GM18867 (cell line): ENCODE results near the gene METTL27.
"Not testable (repeated sequence)": the region's sequence is repeated elsewhere in the genome, so short reads cannot be mapped to it uniquely, and the experiment has no call there.

Experiments
- ATAC-seq: cut with Tn5 transposase; IDR thresholded peaks from one replicate; pipeline ENCODE4 v1.9.1; 2021; ENCODE audit warnings: mild to moderate bottlenecking, moderate library complexity; ENCODE audit not compliant: unreplicated experiment

The METTL27 gene

DNA sequence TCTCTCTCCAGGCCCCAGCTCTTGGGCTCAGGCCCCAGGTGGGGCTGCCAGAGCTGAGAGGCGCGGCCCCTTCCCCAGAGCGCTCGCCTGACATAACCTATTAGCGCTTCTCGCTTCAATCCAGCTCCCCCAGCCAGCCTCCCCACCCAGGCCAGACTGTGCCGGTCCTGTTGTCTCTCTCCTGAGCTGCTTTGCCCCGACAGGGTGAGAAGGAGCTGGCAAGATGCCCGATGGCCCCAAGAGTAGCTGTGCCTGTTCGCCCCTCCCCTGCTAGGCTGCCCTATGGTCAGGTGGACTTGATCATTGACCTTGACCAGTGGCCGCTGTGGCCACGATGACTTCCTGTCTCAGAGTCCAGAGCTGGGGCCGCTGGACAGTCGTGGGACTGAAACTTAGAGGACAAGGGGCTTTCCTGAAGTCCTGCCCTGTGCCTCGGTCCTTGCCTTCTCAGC lies 27.8 kb upstream of the METTL27 start:
- ATAC-seq: no peak

GRCh38 chr7:73869011-73869798 lies 26.9 kb upstream of the METTL27 start:
- no peak for ATAC-seq

GRCh38 chr7:73866446-73866767 lies 24.1 kb upstream of the METTL27 start:
- ATAC-seq: no peak

DNA sequence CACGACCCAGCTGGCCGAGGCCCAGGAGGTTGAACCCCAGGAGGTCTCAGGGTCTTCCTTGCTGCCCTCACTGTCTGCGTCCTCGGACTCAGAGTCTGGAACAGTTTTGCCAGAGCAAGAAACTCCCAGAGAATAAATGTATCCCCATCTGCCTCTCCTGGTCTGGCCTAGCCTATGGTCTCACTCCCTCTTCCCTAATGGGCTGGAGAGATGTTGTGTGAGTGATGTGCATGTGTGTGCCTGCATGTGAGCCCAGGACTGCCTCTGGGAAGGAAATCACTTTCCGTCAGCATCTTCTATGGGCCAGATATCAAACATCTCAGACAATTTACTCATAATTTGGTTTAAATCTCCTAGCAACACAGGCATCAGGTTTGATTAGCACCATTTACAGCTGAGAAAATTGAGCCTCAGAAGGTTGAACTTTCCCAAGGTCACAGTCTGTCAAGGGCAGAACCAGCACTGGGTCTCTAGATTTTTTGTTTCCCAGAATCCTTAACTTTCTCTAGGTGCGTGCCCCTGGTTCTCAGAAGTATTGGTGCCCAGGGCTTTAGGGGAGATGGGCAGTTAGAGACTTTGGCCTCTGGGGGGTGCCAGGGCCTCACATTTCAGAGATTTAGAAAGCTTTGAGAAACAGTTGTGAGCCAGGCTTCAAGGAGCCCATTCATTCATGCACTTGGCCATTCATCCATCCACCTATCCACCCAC lies 23.6 kb upstream of the METTL27 start:
- ATAC-seq: no peak

DNA sequence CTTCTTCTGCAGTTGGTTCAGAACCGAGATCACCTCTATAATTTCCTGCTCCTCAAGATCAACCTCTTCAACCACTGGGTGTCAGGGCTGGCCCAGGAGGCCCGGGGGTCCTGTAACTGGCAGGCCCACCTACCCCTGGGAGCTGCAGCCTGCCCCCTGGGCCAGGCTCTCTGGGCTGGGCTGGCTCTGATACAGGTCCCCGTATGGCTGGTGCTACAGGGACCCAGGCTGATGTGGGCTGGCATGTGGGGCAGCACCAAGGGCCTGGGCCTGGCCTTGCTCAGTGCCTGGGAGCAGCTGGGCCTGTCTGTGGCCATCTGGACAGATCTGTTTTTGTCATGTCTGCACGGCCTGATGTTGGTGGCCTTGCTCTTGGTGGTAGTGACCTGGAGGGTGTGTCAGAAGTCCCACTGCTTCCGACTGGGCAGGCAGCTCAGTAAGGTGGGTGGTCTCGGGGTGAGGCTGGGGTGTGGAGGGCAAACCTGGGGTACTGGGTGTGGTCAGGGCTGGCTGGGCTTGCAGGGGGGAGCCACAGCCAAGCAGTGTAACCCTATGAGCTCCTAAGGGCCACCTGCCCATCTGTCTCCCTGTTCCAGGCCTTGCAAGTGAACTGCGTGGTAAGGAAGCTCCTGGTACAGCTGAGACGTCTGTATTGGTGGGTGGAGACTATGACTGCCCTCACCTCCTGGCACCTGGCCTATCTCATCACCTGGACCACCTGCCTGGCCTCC lies 22.8 kb upstream of the METTL27 start:
- ATAC-seq: no peak

DNA sequence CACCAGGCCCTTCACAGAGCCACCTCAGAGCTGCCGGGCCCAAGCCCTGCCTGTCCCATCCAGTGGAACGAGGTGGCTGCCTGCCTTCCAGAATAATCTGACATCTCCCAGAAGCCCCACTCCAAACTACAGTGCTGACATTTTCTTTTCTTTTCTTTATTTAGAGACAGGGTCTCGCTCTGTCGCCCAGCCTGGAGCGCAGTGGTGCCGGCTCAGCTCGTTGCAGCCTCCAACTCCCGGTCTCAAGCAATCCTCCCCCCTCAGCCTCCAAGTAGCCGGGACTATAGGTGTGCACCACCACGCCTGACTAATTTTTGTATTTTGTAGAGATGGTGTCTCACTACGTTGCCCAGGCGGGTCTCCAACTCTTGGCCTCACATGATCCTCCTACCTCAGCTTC lies 19.0 kb upstream of the METTL27 start:
- ATAC-seq: no peak

DNA sequence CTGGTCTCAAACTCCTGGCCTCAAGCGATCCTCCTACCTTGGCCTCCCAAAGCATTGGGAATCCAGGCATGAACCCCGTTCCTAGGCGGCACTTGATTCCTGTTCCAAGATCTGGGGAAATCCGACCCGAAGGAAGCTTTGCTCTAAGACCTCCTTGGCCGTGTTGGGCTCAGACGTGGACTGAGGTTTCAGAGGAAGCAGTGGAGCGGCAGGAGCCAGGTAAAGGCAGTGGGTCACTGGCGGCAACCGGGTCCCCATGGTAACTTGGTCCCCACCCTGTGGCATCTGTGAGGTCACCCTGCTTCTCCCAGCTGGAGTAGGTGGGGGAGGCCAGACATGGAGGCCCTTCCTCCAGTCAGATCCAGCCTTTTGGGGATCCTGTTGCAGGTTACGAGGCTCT lies 18.5 kb upstream of the METTL27 start, which contains the start of gene TMEM270:
Gene TMEM270, plus strand, starts transcription at position 301 of the 400 bp plus-strand sequence. Its CDS starts 36 bp downstream, at position 337.
- ATAC-seq: no peak

- ATAC-seq: no peak
These were observed 16.5 kb upstream of the METTL27 start for GRCh38 chr7:73858807-73859206.

DNA sequence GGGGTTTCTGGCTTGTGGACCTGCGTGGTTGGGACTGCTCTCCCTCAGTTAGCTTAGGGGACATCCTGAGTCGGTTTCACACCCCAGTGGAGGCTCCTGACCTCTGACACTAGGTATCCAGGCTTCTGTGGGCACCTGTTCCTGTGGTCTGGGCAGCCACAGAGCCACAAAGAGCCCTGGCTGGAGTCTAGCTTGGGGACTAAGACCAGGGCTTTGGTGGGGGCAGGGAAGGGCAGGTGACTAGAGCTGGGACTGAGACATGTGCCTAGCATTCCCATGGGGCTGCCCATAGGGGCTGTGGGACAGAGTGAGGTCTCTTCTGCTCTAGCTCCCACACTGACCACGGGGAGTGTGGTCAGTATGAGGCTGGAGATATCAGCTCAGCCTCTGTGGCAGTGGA lies 14.6 kb upstream of the METTL27 start:
- no peak for ATAC-seq

- ATAC-seq: no peak
These were observed 10.2 kb upstream of the METTL27 start for GRCh38 chr7:73852500-73852899.

GRCh38 chr7:73851410-73852338 lies 9.4 kb upstream of the METTL27 start:
- ATAC-seq: peak; percentile 89

DNA sequence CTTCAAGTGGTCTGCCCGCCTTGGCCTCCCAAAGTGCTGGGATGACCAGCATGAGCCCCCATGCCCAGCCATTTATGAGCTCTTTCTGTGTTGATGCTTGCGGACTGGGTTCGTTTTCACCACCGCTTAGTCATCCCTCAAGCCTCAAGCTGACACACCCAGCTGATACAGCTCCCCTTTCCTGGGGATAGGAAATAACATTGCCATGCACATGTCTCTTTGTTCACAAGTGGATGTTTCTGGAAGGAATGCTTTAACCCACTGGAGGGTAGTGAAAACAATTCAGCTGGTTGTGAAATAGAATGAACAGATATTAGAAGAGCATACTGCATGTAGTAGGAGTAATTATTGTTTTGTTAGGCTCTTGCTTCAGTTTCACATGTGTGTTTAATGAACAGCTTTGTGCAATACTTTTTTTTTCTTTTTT lies 8.5 kb upstream of the METTL27 start:
- no peak for ATAC-seq

GRCh38 chr7:73847941-73848723 lies 5.8 kb upstream of the METTL27 start:
- no peak for ATAC-seq

DNA sequence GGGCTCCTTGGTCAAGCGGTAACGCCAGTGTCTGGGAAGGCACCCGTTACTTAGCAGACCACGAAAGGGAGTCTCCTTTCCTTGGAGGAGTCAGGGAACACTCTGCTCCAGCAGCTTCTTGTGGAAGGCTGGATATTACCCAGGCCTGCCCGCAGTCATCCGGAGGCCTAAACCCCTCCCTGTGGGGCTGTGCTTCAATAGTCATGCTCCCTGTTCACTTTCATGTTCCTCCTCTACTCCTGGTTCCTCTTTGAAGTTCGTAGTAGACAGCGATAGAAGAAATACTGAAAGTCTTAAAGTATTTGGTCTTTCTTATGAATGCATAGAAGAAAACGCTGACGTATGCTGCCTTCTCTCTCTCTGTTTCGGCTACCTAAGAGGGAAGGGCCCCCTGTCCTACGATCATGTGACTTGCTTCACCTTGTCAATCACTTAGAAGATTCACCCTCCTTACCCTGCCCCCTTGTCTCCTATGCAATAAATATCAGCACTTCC lies 3.4 kb upstream of the METTL27 start:
- ATAC-seq: not testable (repeated sequence)

DNA sequence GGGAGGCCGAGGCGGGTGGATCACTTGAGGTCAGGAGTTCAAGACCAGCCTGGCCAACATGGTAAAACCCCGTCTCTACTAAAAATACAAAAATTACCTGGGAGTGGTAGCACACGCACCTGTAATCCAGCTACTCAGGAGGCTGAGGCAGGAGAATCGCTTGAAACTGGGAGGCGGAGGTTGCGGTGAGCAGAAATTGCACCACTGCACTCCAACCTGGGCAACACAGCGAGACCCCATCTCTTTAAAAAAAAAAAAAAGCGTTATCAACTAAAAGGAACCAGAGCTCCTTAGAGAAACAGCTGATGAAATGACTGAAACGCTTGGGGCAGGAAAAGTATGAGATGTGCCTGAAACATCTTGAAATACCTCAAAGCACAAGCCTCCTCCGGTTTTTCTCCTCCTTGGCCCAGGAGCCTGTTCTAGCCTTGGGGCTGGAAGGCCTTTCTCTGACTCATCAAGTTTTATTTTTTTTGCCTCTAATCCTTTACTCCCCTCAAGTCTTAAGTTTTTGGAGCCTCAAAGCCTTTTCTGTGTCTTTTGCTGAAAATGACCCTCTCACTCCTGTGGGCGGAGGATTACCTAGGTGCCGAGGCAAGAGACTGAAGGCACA lies 2.6 kb upstream of the METTL27 start:
- ATAC-seq: no peak

- ATAC-seq: no peak
These were observed 1.8 kb upstream of the METTL27 start for GRCh38 chr7:73844131-73844547.

GRCh38 chr7:73841689-73842066 lies 638 bp downstream of the METTL27 start:
- ATAC-seq: no peak

DNA sequence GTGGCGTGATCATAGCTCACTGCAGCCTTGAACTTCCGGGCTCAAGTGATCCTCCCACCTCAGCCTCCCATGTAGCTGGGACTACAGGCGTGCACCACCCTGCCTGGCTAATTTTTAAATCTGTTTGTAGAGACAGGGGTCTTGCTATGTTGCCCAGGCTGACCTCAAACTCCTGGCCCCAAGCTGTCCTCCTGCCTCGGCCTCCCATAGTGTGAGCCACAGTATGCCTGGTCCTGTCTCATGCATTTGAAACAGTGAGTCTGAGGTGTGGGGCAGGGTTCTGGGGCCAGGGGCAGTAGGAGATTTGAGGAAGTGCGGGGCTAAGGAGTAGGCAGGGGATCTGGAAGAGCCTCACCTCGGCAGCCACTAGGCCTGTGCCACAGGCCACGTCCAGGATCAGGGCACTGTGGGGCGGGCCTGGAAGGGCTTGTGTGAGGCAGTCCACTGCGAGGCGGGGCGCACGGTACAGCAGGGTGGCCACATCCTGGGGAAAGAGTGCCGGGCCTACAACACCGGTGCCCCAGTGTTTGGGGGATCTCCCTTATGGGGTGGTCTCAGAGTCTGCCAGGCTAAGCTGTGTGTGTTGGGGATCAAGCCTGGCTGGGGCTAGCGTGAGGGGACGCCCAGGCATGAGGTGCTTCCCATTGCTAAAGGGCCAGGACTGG lies 1.5 kb downstream of the METTL27 start:
- no peak for ATAC-seq
